ENCODE measurements around the gene ATP9A. TPM values are rescaled to one million over a fixed set of nuclear protein-coding genes. Genes with fewer than 3 reads are reported as not detected.
A peak's percentile ranks its signal among the peaks of the same experiment; 100 is the strongest.
"Not testable (repeated sequence)": the region's sequence is repeated elsewhere in the genome, so short reads cannot be mapped to it uniquely, and the experiment has no call there.

Gene ATP9A
- total RNA-seq, 1 donor from 2014 or later = 25.2 TPM

- TF ChIP-seq CTCF (IDR thresholded peaks at IDR 0.05; ENCODE audit: borderline replicate concordance) = no peak
- intact Hi-C loops (cut with micrococcal nuclease) = no loop called here
- Histone ChIP-seq H3K27ac (replicated peaks) (no peak overlapping the region), H3K27me3 (ENCODE audit: low read depth) (no peaks in the 10 kb centered on the region), H3K9me3 (replicated peaks) (no peaks in the 10 kb centered on the region), H3K4me3 (no peak overlapping the region), H3K36me3 (peaks cover 18% of the 10 kb centered on the region), H3K4me1 (peaks cover 13% of the 10 kb centered on the region)
- no peak for DNase-seq
Measured at GRCh38 chr20:51656726-51657260, 111.4 kb downstream of the ATP9A start.

- H3K4me3 ChIP-seq; DNase-seq; H3K9me3 ChIP-seq (replicated peaks); H3K27me3 ChIP-seq (ENCODE audit: low read depth); H3K27ac ChIP-seq (replicated peaks); intact Hi-C loops (cut with micrococcal nuclease): not testable (repeated sequence)
- Histone ChIP-seq H3K36me3 (peaks cover 19% of the 10 kb centered on the region), H3K4me1 (peaks cover 17% of the 10 kb centered on the region)
Measured at GRCh38 chr20:51656089-51656488, 112.1 kb downstream of the ATP9A start.

GRCh38 chr20:51654495-51654894, 113.7 kb downstream of the ATP9A start:
- H3K36me3 ChIP-seq = peaks cover 19% of the 10 kb centered on the region
- no peak for DNase-seq
- H3K27ac ChIP-seq (replicated peaks) = no peak overlapping the region
- no peak for TF ChIP-seq CTCF (IDR thresholded peaks at IDR 0.05; ENCODE audit: borderline replicate concordance)
- intact Hi-C loops (cut with micrococcal nuclease) = no loop called here
- no peaks in the 10 kb centered on the region for H3K27me3 ChIP-seq (ENCODE audit: low read depth)
- no peaks in the 10 kb centered on the region for H3K9me3 ChIP-seq (replicated peaks)
- peaks cover 17% of the 10 kb centered on the region for H3K4me1 ChIP-seq
- no peak overlapping the region for H3K4me3 ChIP-seq

GRCh38 chr20:51654060-51654459, 114.1 kb downstream of the ATP9A start:
- no peaks in the 10 kb centered on the region for H3K9me3 ChIP-seq (replicated peaks)
- H3K4me1 ChIP-seq = peaks cover 17% of the 10 kb centered on the region
- DNase-seq = no peak
- H3K36me3 ChIP-seq = peaks cover 19% of the 10 kb centered on the region
- intact Hi-C loops (cut with micrococcal nuclease) = no loop called here
- H3K27ac ChIP-seq (replicated peaks) = no peak overlapping the region
- H3K4me3 ChIP-seq = no peak overlapping the region
- TF ChIP-seq CTCF (IDR thresholded peaks at IDR 0.05; ENCODE audit: borderline replicate concordance) = no peak
- H3K27me3 ChIP-seq (ENCODE audit: low read depth) = no peaks in the 10 kb centered on the region

GRCh38 chr20:51653226-51653625, 115.0 kb downstream of the ATP9A start:
- no peak for TF ChIP-seq CTCF (IDR thresholded peaks at IDR 0.05; ENCODE audit: borderline replicate concordance)
- no peak for DNase-seq
- intact Hi-C loops (cut with micrococcal nuclease) = no loop called here

GRCh38 chr20:51651921-51652549, 116.2 kb downstream of the ATP9A start:
- peaks cover 17% of the 10 kb centered on the region for H3K4me1 ChIP-seq
- H3K4me3 ChIP-seq = peak overlapping the region; percentile 27
- intact Hi-C loops (cut with micrococcal nuclease) = no loop called here
- H3K9me3 ChIP-seq (replicated peaks) = no peaks in the 10 kb centered on the region
- H3K27ac ChIP-seq (replicated peaks) = peak overlapping the region; percentile 23
- no peak for TF ChIP-seq CTCF (IDR thresholded peaks at IDR 0.05; ENCODE audit: borderline replicate concordance)
- H3K27me3 ChIP-seq (ENCODE audit: low read depth) = no peaks in the 10 kb centered on the region
- peaks cover 15% of the 10 kb centered on the region for H3K36me3 ChIP-seq
- DNase-seq = no peak

More at GRCh38 chr20:51653226-51653625, 115.0 kb downstream of the ATP9A start:
- Histone ChIP-seq H3K4me1 (peaks cover 17% of the 10 kb centered on the region), H3K27me3 (ENCODE audit: low read depth) (no peaks in the 10 kb centered on the region), H3K4me3 (no peak overlapping the region), H3K27ac (replicated peaks) (no peak overlapping the region), H3K36me3 (peaks cover 22% of the 10 kb centered on the region), H3K9me3 (replicated peaks) (no peaks in the 10 kb centered on the region)
